ENCODE data around the gene IL18R1. TPM values are rescaled to one million over a fixed set of nuclear protein-coding genes. Genes with fewer than 3 reads are reported as not detected.

Gene IL18R1
- total RNA-seq, 1 donor from 2014 or later: 2.4 TPM

- H3K9ac ChIP-seq (ENCODE audit: low read length): no peak overlapping the region
- TF ChIP-seq EZH2 (IDR thresholded peaks at IDR 0.05; ENCODE audit: insufficient read depth, low read length): no peak
- TF ChIP-seq, protein P1, sequence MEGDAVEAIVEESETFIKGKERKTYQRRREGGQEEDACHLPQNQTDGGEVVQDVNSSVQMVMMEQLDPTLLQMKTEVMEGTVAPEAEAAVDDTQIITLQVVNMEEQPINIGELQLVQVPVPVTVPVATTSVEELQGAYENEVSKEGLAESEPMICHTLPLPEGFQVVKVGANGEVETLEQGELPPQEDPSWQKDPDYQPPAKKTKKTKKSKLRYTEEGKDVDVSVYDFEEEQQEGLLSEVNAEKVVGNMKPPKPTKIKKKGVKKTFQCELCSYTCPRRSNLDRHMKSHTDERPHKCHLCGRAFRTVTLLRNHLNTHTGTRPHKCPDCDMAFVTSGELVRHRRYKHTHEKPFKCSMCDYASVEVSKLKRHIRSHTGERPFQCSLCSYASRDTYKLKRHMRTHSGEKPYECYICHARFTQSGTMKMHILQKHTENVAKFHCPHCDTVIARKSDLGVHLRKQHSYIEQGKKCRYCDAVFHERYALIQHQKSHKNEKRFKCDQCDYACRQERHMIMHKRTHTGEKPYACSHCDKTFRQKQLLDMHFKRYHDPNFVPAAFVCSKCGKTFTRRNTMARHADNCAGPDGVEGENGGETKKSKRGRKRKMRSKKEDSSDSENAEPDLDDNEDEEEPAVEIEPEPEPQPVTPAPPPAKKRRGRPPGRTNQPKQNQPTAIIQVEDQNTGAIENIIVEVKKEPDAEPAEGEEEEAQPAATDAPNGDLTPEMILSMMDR (IDR thresholded peaks at IDR 0.05; ENCODE audit: insufficient read depth, low read depth, low read length): no peak
- H3K4me3 Mint-ChIP-seq (ENCODE audit: unreplicated experiment): no peak overlapping the region
Measured at GRCh38 chr2:102367331-102367971, 11.9 kb downstream of the IL18R1 start.

DNA sequence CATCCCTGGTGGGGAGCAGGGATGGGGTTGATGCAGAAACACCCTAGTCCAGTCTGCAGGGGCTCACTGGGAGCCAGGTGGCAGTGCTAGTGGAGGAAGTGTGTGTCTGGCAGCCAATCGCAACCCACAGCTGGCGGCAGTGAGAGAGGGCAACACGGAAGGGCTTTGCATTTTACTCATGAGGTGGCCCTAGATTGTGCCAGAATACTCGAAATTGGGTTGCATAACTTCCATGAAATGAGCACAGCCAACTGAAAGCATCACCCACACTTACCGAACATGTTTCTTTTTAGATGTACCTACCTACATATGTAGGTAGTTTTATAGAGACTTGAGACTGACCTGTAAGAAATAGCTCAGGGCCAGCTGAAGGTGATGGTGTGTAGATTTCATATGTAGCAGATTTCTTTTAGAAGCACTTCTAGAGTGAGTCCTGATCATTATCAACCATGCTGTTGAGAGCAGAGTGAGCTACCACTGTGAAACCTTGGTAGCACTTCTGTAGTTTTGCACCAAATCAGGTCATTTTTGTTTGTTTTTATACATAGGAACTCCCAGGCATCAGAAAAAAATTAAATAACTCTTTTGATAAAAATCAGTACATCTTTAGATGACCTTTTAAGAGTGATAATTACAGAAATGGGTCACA, 13.0 kb downstream of the IL18R1 start:
- H3K27ac Mint-ChIP-seq (ENCODE audit: unreplicated experiment): no peak overlapping the region
- H4K20me1 ChIP-seq (ENCODE audit: insufficient read depth, low read length): no peaks in the 10 kb centered on the region
- H3K4me3 Mint-ChIP-seq (ENCODE audit: unreplicated experiment): no peak overlapping the region
- H3K9me3 ChIP-seq (ENCODE audit: insufficient read depth, low read depth, low read length): peaks cover 4% of the 10 kb centered on the region
- no peak overlapping the region for H3K4me2 ChIP-seq (ENCODE audit: low read length)
- H3K4me3 ChIP-seq (ENCODE audit: insufficient read depth, low read depth, low read length): no peak overlapping the region
- no peaks in the 10 kb centered on the region for H3K27me3 Mint-ChIP-seq (ENCODE audit: low read depth, unreplicated experiment)
- H3K9ac ChIP-seq (ENCODE audit: low read length): no peak overlapping the region
- no peaks in the 10 kb centered on the region for H3K79me2 ChIP-seq (ENCODE audit: insufficient read depth, low read length)
- H3K27ac ChIP-seq (ENCODE audit: low read depth, low read length): no peak overlapping the region
- no peaks in the 10 kb centered on the region for H3K4me1 ChIP-seq (ENCODE audit: insufficient read depth, low read length)
- peaks cover 22% of the 10 kb centered on the region for H3K9me3 Mint-ChIP-seq (ENCODE audit: unreplicated experiment)
- H3K27me3 ChIP-seq (ENCODE audit: insufficient read depth, low read length): no peaks in the 10 kb centered on the region
- no peaks in the 10 kb centered on the region for H3K4me1 Mint-ChIP-seq (ENCODE audit: low read depth, unreplicated experiment)
- peaks cover 20% of the 10 kb centered on the region for H3K36me3 Mint-ChIP-seq (ENCODE audit: low read depth, unreplicated experiment)
- no peak overlapping the region for H2AFZ ChIP-seq (ENCODE audit: low read depth, low read length)
- DNase-seq (ENCODE audit: low read depth) (no peak), FAIRE-seq (no peak)
- TF ChIP-seq, protein P1 (IDR thresholded peaks at IDR 0.05; ENCODE audit: insufficient read depth, low read depth, low read length): no peak
- no peak for TF ChIP-seq EZH2 (IDR thresholded peaks at IDR 0.05; ENCODE audit: insufficient read depth, low read length)
- no peaks in the 10 kb centered on the region for H3K36me3 ChIP-seq (ENCODE audit: insufficient read depth, low read length)

More at GRCh38 chr2:102367331-102367971, 11.9 kb downstream of the IL18R1 start:
- no peak for FAIRE-seq
- H3K27me3 ChIP-seq (ENCODE audit: insufficient read depth, low read length): no peaks in the 10 kb centered on the region
- no peak for DNase-seq (ENCODE audit: low read depth)
- no peaks in the 10 kb centered on the region for H4K20me1 ChIP-seq (ENCODE audit: insufficient read depth, low read length)
- H2AFZ ChIP-seq (ENCODE audit: low read depth, low read length): no peak overlapping the region
- no peaks in the 10 kb centered on the region for H3K4me1 ChIP-seq (ENCODE audit: insufficient read depth, low read length)
- H3K36me3 Mint-ChIP-seq (ENCODE audit: low read depth, unreplicated experiment): peaks cover 22% of the 10 kb centered on the region
- H3K79me2 ChIP-seq (ENCODE audit: insufficient read depth, low read length): no peaks in the 10 kb centered on the region
- peaks cover 22% of the 10 kb centered on the region for H3K9me3 Mint-ChIP-seq (ENCODE audit: unreplicated experiment)
- H3K4me1 Mint-ChIP-seq (ENCODE audit: low read depth, unreplicated experiment): no peaks in the 10 kb centered on the region
- peaks cover 4% of the 10 kb centered on the region for H3K9me3 ChIP-seq (ENCODE audit: insufficient read depth, low read depth, low read length)
- no peaks in the 10 kb centered on the region for H3K27me3 Mint-ChIP-seq (ENCODE audit: low read depth, unreplicated experiment)
- H3K4me3 ChIP-seq (ENCODE audit: insufficient read depth, low read depth, low read length): no peak overlapping the region
- H3K4me2 ChIP-seq (ENCODE audit: low read length): no peak overlapping the region
- H3K36me3 ChIP-seq (ENCODE audit: insufficient read depth, low read length): no peaks in the 10 kb centered on the region
- no peak overlapping the region for H3K27ac ChIP-seq (ENCODE audit: low read depth, low read length)
- H3K27ac Mint-ChIP-seq (ENCODE audit: unreplicated experiment): no peak overlapping the region

DNA sequence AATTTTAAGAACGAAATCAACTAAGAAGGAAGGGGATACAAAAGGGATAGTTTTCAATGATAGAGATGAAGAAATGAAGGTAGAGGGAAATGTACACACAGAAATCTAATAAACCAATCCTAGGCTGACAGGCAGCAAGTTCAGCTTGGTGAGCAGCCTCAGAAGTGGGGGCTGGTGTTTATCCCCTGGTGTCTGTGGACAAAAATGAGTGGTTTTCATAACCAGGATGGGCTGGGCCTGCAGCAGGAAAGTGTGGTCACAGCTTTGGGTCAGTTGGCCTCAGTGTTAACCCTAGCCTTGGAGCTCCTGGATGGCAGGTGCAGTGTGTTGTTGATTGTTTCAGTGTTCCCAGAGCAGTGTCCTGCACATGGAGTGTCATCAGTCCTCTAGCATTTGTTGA, 14.3 kb downstream of the IL18R1 start:
- TF ChIP-seq, protein P1 (IDR thresholded peaks at IDR 0.05; ENCODE audit: insufficient read depth, low read depth, low read length): no peak
- TF ChIP-seq EZH2 (IDR thresholded peaks at IDR 0.05; ENCODE audit: insufficient read depth, low read length): no peak
- H3K36me3 ChIP-seq (ENCODE audit: insufficient read depth, low read length): no peaks in the 10 kb centered on the region
- no peak for FAIRE-seq
- H3K27me3 ChIP-seq (ENCODE audit: insufficient read depth, low read length): no peaks in the 10 kb centered on the region
- H2AFZ ChIP-seq (ENCODE audit: low read depth, low read length): no peak overlapping the region
- no peaks in the 10 kb centered on the region for H4K20me1 ChIP-seq (ENCODE audit: insufficient read depth, low read length)
- no peaks in the 10 kb centered on the region for H3K79me2 ChIP-seq (ENCODE audit: insufficient read depth, low read length)
- Mint-ChIP-seq H3K27ac (ENCODE audit: unreplicated experiment) (no peak overlapping the region), H3K27me3 (ENCODE audit: low read depth, unreplicated experiment) (no peaks in the 10 kb centered on the region), H3K9me3 (ENCODE audit: unreplicated experiment) (peaks cover 27% of the 10 kb centered on the region), H3K4me3 (ENCODE audit: unreplicated experiment) (no peak overlapping the region), H3K36me3 (ENCODE audit: low read depth, unreplicated experiment) (peaks cover 21% of the 10 kb centered on the region), H3K4me1 (ENCODE audit: low read depth, unreplicated experiment) (no peaks in the 10 kb centered on the region)
- H3K9me3 ChIP-seq (ENCODE audit: insufficient read depth, low read depth, low read length): peaks cover 4% of the 10 kb centered on the region
- no peak overlapping the region for H3K4me3 ChIP-seq (ENCODE audit: insufficient read depth, low read depth, low read length)
- H3K9ac ChIP-seq (ENCODE audit: low read length): no peak overlapping the region
- no peak overlapping the region for H3K27ac ChIP-seq (ENCODE audit: low read depth, low read length)
- no peak overlapping the region for H3K4me2 ChIP-seq (ENCODE audit: low read length)
- H3K4me1 ChIP-seq (ENCODE audit: insufficient read depth, low read length): no peaks in the 10 kb centered on the region
- DNase-seq (ENCODE audit: low read depth): no peak
